Hypothalamus (tissue), 51 donors: Measurements from ENCODE around the gene DTX1.
A peak's percentile ranks its signal among the peaks of the same experiment; 100 is the strongest.
"Not testable (repeated sequence)": the region's sequence is repeated elsewhere in the genome, so short reads cannot be mapped to it uniquely, and the experiment has no call there.

Experiments used
- DNase-seq, 51 donors: peaks; one replicate each; lab custom pipeline; 2025; lab: John Stamatoyannopoulos, UW

Gene DTX1

GRCh38 chr12:113134521-113134951 lies 78.0 kb downstream of the DTX1 start:
- DNase-seq: peak in 1 of 51 donors; percentile 9

GRCh38 chr12:113135178-113136127 lies 78.9 kb downstream of the DTX1 start, which contains the start of gene RASAL1:
Gene RASAL1 (minus strand): TSS chr12:113135761. CDS start chr12:113135462, 299 bp downstream.
- peak in 34 of 51 donors; percentile 13 to 84 (median 54) for DNase-seq

DNA sequence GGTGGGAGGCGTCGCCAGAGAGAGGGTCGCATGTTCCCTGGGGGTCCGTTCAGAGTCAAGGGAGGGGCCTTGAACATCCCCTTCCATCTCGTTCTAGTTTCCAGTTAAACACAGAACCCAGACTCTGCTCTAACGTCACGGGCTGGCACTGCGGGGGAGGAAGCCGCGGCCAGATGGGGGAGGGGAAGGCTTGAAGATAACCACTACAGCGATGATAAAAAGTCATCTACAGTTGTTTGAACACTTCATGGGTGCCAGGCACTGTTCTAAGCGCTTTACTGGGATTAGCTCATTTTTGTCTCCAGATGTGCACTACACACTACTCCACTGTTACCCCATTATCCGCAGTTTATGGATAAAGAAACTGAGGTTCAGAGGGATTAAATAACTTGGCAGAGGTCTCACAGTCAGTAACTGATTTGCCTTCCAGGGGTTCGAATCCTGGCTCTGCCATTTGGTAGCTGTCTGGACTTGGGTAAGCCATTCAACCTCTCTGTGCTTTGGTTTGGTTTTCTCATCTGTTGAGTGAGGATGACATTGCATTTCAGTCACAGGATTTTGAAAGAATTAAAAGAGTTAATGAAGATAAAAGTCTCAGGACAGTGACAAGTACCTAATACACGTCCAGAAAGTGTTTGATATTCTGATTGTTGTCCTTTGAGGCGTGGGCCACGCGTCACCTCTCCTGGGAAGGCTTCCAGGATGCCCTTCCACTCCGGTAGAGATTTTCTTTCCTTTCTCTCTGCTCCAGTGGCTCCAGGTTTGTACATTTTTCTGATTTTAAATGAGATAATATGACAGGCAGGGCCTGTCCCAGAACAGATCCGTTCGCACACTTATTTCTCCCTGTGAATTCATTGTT lies 79.8 kb downstream of the DTX1 start:
- peak in 40 of 51 donors; percentile 9 to 84 (median 55) for DNase-seq

DNA sequence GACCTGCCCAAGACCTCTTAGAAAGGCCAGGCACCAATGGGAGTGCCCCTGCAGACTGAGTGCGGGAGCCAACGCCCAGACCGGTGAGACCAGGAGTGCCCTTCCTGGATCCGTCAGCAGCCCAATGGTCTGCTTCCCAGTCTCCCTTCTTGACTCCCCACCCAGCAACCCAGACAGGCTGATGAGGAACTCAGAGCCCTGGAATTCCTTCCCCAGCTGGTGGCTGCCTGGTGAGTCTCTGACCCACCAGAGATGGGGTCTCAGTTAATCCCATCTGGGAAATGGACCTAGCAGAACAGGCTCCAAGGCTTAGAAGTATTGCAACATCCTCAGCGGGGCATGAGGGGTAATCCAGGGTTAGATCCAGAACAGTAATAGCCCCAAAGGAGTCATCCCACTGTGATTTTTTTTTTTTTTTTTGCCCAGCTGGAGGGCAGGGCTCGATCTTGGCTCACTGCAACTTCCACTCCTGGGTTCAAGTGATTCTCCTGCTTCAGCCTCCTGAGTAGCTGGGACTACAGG lies 80.5 kb downstream of the DTX1 start:
- no peak for DNase-seq

GRCh38 chr12:113137861-113138783 lies 81.6 kb downstream of the DTX1 start:
- no peak for DNase-seq

GRCh38 chr12:113138826-113139225 lies 82.3 kb downstream of the DTX1 start:
- DNase-seq: no peak

GRCh38 chr12:113140706-113141105 lies 84.2 kb downstream of the DTX1 start:
- no peak for DNase-seq

- not testable (repeated sequence) for DNase-seq
These were observed 85.2 kb downstream of the DTX1 start for GRCh38 chr12:113141716-113142115.

- DNase-seq: peak in 50 of 51 donors; percentile 19 to 94 (median 76)
These were observed 85.8 kb downstream of the DTX1 start for GRCh38 chr12:113142173-113142885.

GRCh38 chr12:113142886-113143332 lies 86.4 kb downstream of the DTX1 start:
- peak in 1 of 51 donors; percentile 59 for DNase-seq

- DNase-seq: no peak
These were observed 87.4 kb downstream of the DTX1 start for GRCh38 chr12:113143959-113144358.

- DNase-seq: no peak
These were observed 88.3 kb downstream of the DTX1 start for GRCh38 chr12:113144806-113145205.

DNA sequence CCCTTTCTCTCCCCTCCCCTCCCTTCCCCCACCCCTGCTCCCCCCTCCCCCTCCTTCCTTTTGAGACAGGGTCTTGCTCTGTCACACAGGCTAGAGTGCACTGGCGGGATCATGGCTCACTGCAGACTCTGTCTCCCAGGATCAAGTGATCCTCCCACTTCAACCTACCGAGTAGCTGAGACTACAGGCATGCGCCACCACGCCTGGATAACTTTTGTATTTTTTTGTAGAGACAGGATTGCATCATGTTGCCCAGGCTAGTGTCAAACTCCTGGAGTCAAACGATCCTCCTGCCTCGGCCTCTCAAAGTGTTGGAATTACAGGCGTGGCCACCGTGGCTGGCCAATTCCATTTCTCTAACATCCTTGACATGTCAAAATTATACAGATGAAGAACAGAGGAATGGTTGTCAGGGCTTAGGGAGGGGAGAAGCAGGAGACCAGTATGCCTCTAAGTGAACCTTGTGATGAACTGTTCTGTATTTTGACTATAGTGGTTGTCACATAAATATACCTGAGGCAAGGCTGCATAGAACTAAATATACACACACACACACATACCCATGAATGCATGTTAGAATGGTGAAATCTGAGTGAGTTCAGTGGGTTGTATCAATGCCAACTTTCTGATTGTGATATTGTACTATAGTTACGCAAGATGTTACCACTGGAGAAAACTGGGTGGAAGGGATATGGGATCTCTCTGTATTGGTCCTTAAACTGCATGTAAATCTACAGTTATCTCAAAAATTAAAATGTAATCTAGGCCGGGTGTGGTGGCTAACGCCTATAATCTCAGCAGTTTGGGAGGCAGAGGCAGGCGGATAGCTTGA lies 89.4 kb downstream of the DTX1 start:
- no peak for DNase-seq

DNA sequence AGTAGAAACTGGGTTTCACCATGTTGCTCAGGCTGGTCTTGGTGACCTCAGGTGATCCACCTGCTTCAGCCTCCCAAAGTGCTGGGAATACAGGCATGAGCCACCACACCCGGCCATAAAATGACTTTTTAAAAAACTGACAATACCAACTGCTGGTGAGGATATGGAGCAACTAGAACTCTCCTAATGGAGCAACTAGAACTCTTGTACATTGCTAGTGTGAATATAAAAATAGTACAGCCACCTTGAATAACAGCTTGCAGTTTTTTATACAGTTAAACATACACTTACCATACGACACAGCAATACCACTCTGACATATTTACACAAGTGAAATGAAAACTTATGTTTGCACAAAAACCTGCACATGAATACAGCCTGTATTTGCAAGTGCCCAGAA lies 90.5 kb downstream of the DTX1 start:
- DNase-seq: no peak
